Adrenal gland (tissue), 12 donors: ENCODE measurements around the gene APBA2. TPM values are rescaled to one million over a fixed set of nuclear protein-coding genes. Genes with fewer than 3 reads are reported as not detected.

Experiments used
- DNase-seq, 7 donors: peaks; one replicate each; pipeline ENCODE4 v3.0.0-alpha.2; 2019 to 2020
- H3K27ac ChIP-seq, 5 donors: fragments of 200-600 bp; sonication (generic) in 4 of 5; 1 replicate in 3 of 5; 2 replicates in 2 of 5; pipeline versions ENCODE4 v1.5.1 to v1.8.0; 2016 to 2020; ENCODE audit warnings: mild to moderate bottlenecking in 1 of 5
- H3K27me3 ChIP-seq: fragments of 200-600 bp; 2 replicates; pipeline ENCODE4 v1.8.0; 2021
- H3K36me3 ChIP-seq, 2 donors: fragments of 200-600 bp; replicated peaks in 1 of 2; 1 replicate in 1 of 2; 2 replicates in 1 of 2; pipeline versions ENCODE4 v1.5.1 to v1.8.0; 2018 to 2022
- H3K4me1 ChIP-seq, 2 donors: fragments of 200-600 bp; replicated peaks in 1 of 2; 1 replicate in 1 of 2; 2 replicates in 1 of 2; pipeline versions ENCODE4 v1.5.1 to v1.8.0; 2018 to 2021
- H3K4me3 ChIP-seq, 4 donors: fragments of 200-600 bp; sonication (generic) in 3 of 4; one replicate each; pipeline ENCODE4 v1.5.1; 2016 to 2018
- H3K9me3 ChIP-seq, 3 donors: fragments of 200-600 bp; sonication (generic) in 1 of 3; replicated peaks in 1 of 3; 1 replicate in 2 of 3; 2 replicates in 1 of 3; pipeline versions ENCODE4 v1.5.1 to v1.8.0; 2016 to 2021
- POLR2A ChIP-seq, 2 donors: fragments of 450-650 bp; IDR thresholded peaks; one replicate each; pipeline ENCODE4 v1.6.1; 2017; ENCODE audit warnings: antibody characterized with exemption in 2 of 2, mild to moderate bottlenecking in 2 of 2, moderate library complexity in 1 of 2
- whole genome bisulfite sequencing, 4 donors: extraction: QIAGEN DNeasy Blood & Tissue Kit in 2 of 4; methylation state at CpG; one replicate each; pipeline versions ENCODE4 v1.1.5 to v1.1.7; 2013 to 2017; 5-methylcytosine and 5-hydroxymethylcytosine counted together
- intact Hi-C, 2 donors: fragments of 100-400 bp; cut with DNase I; formaldehyde crosslinking; loops; one replicate each; pipeline versions ENCODE4 v1.14.1 to v1.15.0; 2022 to 2023
- polyA plus RNA-seq, 3 donors: library from polyadenylated mRNA; stranded (reverse); fragments of 200-250 nt in 2 of 3; fragments of 350-450 nt in 1 of 3; fragmentation: Illumina TruSeq in 1 of 3; extraction: RNeasy Lipid Tissue Mini Kit (QIAGEN cat#74804) in 1 of 3; gene quantifications; one replicate each; pipeline ENCODE4 v1.2.3, GENCODE V29; 2013 to 2014
- total RNA-seq, 9 donors: library from RNA; depleted of rRNA in 4 of 9; stranded (reverse); fragments of >200 nt in 4 of 9; fragments of 120-200 nt in 1 of 9; fragmentation: NEBNext Ultra II Directional in 1 of 9; extraction: Animal tissue kit (Norgen Biotek cat#: 25700) in 1 of 9; gene quantifications; one replicate each; pipeline versions ENCODE4 v1.1.0 to v1.2.4, GENCODE V29; 2013 to 2023
- TF ChIP-seq, protein P1 (sequence below), 6 experiments: fragments of 450-650 bp in 4 of 6; fragments of 200-600 bp in 2 of 6; sonication (generic) in 1 of 6; IDR thresholded peaks; 1 replicate in 5 of 6; 2 replicates in 1 of 6; pipeline versions ENCODE4 v1.5.1 to v1.8.0; 2016 to 2021; ENCODE audit warnings: antibody characterized with exemption in 6 of 6, mild to moderate bottlenecking in 2 of 6, moderate library complexity in 1 of 6
- donor health status: healthy with polysubstance abuse.
- donor health status: Bipolar disorder and iron deficiency.
- donor health status: DM: yes; HTN: yes; CAD: no.
- donor health status: DM: no; HTN: no; CAD: no.
- donor health status: DM: no; HTN: no; CAD: no.
- donor health status: DM: yes; HTN: yes; CAD: no.

The APBA2 gene
- total and polyA plus RNA-seq, 12 donors: 2.1 to 13.2 (median 4.7) TPM

DNA sequence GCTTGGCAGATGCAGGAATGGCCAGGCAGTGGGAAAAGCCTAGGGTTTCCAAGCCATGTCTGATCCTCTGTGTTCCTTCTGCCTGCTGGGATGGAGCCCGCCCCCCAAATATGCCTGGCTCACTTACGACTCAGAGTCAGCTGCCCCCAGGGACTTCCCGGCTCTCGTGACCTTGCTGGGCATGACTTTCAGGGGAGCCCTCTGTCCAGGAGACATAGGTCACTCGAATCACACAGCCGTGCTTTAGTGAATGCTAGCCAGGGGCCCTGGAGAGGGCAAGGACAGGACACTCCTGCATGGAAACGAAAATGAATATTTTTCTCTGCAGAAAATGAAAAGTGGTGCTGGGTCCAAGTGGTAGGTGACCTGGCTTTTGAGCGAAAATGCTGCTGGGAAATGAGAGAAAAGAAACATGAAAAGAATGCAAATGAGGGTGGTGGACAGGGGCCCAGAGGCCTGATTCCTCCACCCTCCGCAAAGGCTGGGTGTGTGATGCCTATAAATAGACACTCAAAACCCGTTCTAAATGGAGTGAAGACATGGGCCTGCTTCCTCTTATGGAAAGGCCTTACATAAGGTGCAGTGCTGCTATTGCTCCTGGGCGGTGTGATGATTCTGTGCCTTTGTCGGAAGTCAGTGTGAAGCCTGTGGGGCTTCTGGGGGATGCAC lies 107.4 kb downstream of the APBA2 start:
- H3K27ac ChIP-seq: peak overlapping the region in 1 of 5 donors; percentile 27
- H3K27me3 ChIP-seq: no peaks in the 10 kb centered on the region
- H3K9me3 ChIP-seq: no peaks in the 10 kb centered on the region
- no peak overlapping the region for H3K4me3 ChIP-seq
- WGBS, 4 donors: 54 to 67% (median 59%) methylated on average over 11 to 12 of the region's 12 CpGs
- no peaks in the 10 kb centered on the region for H3K36me3 ChIP-seq
- no peak for TF ChIP-seq POLR2A (IDR thresholded peaks at IDR 0.05)
- TF ChIP-seq, protein P1, sequence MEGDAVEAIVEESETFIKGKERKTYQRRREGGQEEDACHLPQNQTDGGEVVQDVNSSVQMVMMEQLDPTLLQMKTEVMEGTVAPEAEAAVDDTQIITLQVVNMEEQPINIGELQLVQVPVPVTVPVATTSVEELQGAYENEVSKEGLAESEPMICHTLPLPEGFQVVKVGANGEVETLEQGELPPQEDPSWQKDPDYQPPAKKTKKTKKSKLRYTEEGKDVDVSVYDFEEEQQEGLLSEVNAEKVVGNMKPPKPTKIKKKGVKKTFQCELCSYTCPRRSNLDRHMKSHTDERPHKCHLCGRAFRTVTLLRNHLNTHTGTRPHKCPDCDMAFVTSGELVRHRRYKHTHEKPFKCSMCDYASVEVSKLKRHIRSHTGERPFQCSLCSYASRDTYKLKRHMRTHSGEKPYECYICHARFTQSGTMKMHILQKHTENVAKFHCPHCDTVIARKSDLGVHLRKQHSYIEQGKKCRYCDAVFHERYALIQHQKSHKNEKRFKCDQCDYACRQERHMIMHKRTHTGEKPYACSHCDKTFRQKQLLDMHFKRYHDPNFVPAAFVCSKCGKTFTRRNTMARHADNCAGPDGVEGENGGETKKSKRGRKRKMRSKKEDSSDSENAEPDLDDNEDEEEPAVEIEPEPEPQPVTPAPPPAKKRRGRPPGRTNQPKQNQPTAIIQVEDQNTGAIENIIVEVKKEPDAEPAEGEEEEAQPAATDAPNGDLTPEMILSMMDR (IDR thresholded peaks at IDR 0.05): no peak
- peak in 2 of 7 donors; percentile 17 to 68 for DNase-seq
- H3K4me1 ChIP-seq: no peaks in the 10 kb centered on the region
- intact Hi-C loops: loop anchor here in 1 of 2 donors (10.0 kb wide), 1 partner anchor 118 kb away; no protein-coding TSS in a partner anchor

GRCh38 chr15:28993720-28994053 lies 107.9 kb downstream of the APBA2 start:
- intact Hi-C loops: loop anchor here in 1 of 2 donors (10.0 kb wide), 1 partner anchor 119 kb away; no protein-coding TSS in a partner anchor
- no peaks in the 10 kb centered on the region for H3K27me3 ChIP-seq
- 91 to 94% (median 92%) methylated on average over 4 to 7 of the region's 7 CpGs for WGBS, 4 donors
- TF ChIP-seq, protein P1 (IDR thresholded peaks at IDR 0.05): no peak
- no peak for TF ChIP-seq POLR2A (IDR thresholded peaks at IDR 0.05)
- H3K4me3 ChIP-seq: no peak overlapping the region
- no peaks in the 10 kb centered on the region for H3K36me3 ChIP-seq
- H3K27ac ChIP-seq: peak overlapping the region in 1 of 5 donors; percentile 22
- H3K9me3 ChIP-seq: no peaks in the 10 kb centered on the region
- DNase-seq: no peak
- H3K4me1 ChIP-seq: no peaks in the 10 kb centered on the region

- DNase-seq: no peak
- Histone ChIP-seq H3K9me3 (no peaks in the 10 kb centered on the region), H3K27ac (no peak overlapping the region), H3K4me1 (no peaks in the 10 kb centered on the region), H3K27me3 (no peaks in the 10 kb centered on the region), H3K4me3 (no peak overlapping the region), H3K36me3 (no peaks in the 10 kb centered on the region)
- WGBS, 4 donors: 78 to 82% (median 78%) methylated on average over 14 of the region's 14 CpGs
- intact Hi-C loops: loop anchor here in 1 of 2 donors (10.0 kb wide), 1 partner anchor 119 kb away; no protein-coding TSS in a partner anchor
- TF ChIP-seq, protein P1 (IDR thresholded peaks at IDR 0.05): no peak
- TF ChIP-seq POLR2A (IDR thresholded peaks at IDR 0.05): no peak
Measured at GRCh38 chr15:28994142-28994830, 108.5 kb downstream of the APBA2 start.

- 68 to 79% (median 75%) methylated on average over 10 to 13 of the region's 13 CpGs for WGBS, 4 donors
- peak in 1 of 7 donors; percentile 23 for DNase-seq
- intact Hi-C loops: loop anchor here in 1 of 2 donors (10.0 kb wide), 1 partner anchor 120 kb away; no protein-coding TSS in a partner anchor
- no peaks in the 10 kb centered on the region for H3K9me3 ChIP-seq
- TF ChIP-seq, protein P1 (IDR thresholded peaks at IDR 0.05): no peak
- no peak for TF ChIP-seq POLR2A (IDR thresholded peaks at IDR 0.05)
- no peaks in the 10 kb centered on the region for H3K4me1 ChIP-seq
- no peaks in the 10 kb centered on the region for H3K36me3 ChIP-seq
- no peaks in the 10 kb centered on the region for H3K27me3 ChIP-seq
- H3K4me3 ChIP-seq: no peak overlapping the region
- no peak overlapping the region for H3K27ac ChIP-seq
Measured at GRCh38 chr15:28994831-28995596, 109.2 kb downstream of the APBA2 start.
